Coronary artery (tissue), 2 donors: ENCODE data around the gene CEBPA.
"Not testable (repeated sequence)": the region's sequence is repeated elsewhere in the genome, so short reads cannot be mapped to it uniquely, and the experiment has no call there.

ENCODE experiments used
- DNase-seq: peaks from one replicate; pipeline ENCODE4 v3.0.0-alpha.2; 2017; ENCODE audit warnings: low spot score
- H3K27ac ChIP-seq, 2 donors: fragments of 200-600 bp; sonication (generic); one replicate each; pipeline ENCODE4 v1.5.1; 2016 to 2019
- H3K4me3 ChIP-seq: fragments of 200-600 bp; sonication (generic); 2 replicates; pipeline ENCODE4 v1.5.1; 2016; ENCODE audit warnings: mild to moderate bottlenecking, moderate library complexity
- CTCF ChIP-seq: fragments of 200-600 bp; sonication (generic); IDR thresholded peaks from one replicate; pipeline ENCODE4 v1.5.1; 2019; ENCODE audit warnings: antibody characterized with exemption

The CEBPA gene

GRCh38 chr19:33295621-33296487 lies 6.5 kb downstream of the CEBPA start:
- no peak for DNase-seq
- Histone ChIP-seq H3K27ac (no peak overlapping the region), H3K4me3 (no peak overlapping the region)
- TF ChIP-seq CTCF: no peak

GRCh38 chr19:33295046-33295445 lies 7.3 kb downstream of the CEBPA start:
- not testable (repeated sequence) for DNase-seq, H3K27ac ChIP-seq

GRCh38 chr19:33294058-33294798 lies 8.1 kb downstream of the CEBPA start:
- H3K4me3 ChIP-seq: no peak overlapping the region
- TF ChIP-seq CTCF: no peak
- H3K27ac ChIP-seq: no peak overlapping the region
- no peak for DNase-seq

More at GRCh38 chr19:33295046-33295445, 7.3 kb downstream of the CEBPA start:
- H3K4me3 ChIP-seq: not testable (repeated sequence)

GRCh38 chr19:33293255-33294057 lies 8.9 kb downstream of the CEBPA start:
- DNase-seq: no peak
- H3K27ac ChIP-seq: peak overlapping the region in 1 of 2 donors; percentile 17
- peak overlapping the region; percentile 6 for H3K4me3 ChIP-seq
- TF ChIP-seq CTCF: no peak

- DNase-seq: no peak
- no peak overlapping the region for H3K4me3 ChIP-seq
- H3K27ac ChIP-seq: peak overlapping the region in 1 of 2 donors; percentile 17
- TF ChIP-seq CTCF: no peak
These were observed 9.6 kb downstream of the CEBPA start for GRCh38 chr19:33292595-33293254.

- no peak for TF ChIP-seq CTCF
- no peak overlapping the region for H3K4me3 ChIP-seq
- DNase-seq: no peak
- no peak overlapping the region for H3K27ac ChIP-seq
These were observed 10.5 kb downstream of the CEBPA start for GRCh38 chr19:33291623-33292534.
